K562 (cell line): Measurements from ENCODE around the gene APPBP2. TPM values are rescaled to one million over a fixed set of nuclear protein-coding genes. Genes with fewer than 3 reads are reported as not detected.

Experiments used
- ATAC-seq: fragments of 200-7000 bp; cut with Tn5 transposase; 3 replicates; pipeline ENCODE4 v1.9.1; 2020; ENCODE audit warnings: moderate library complexity
- BruUV-seq: library from RNA; stranded (reverse); fragments of 400-500 nt; replicated peaks from 2 replicates; lab custom pipeline; 2021; lab: Mats Ljungman, UMichigan
- CTCF ChIA-PET: fragments of 300-600 bp; formaldehyde crosslinking; extraction: SDS; loops from one replicate; lab custom pipeline; 2021; ENCODE audit warnings: low intra/inter-chr PET ratio; lab: Yijun Ruan, JAX
- POLR2A ChIA-PET: fragments of 300-600, 350-650 bp; sonication (Branson Sonifier 250); formaldehyde crosslinking; extraction: SDS; loops from one replicate; lab custom pipeline; 2021; ENCODE audit warnings: antibody characterized with exemption, inconsistent platforms; lab: Yijun Ruan, JAX
- DNase-seq, 4 experiments: peaks; one replicate each; pipeline versions ENCODE4 v3.0.0 to v3.0.0-alpha.2; 2011 to 2018; ENCODE audit warnings: low spot score in 3 of 4, mixed read lengths in 3 of 4; ENCODE audit errors: extremely low read depth in 1 of 4
- FAIRE-seq: peaks from 2 replicates; lab custom pipeline; 2011; peaks lifted over from hg19 to GRCh38; lab: Jason Lieb, UNC
- H2AFZ ChIP-seq: 2 replicates; pipeline ENCODE4 v1.6.0; 2011; ENCODE audit warnings: low read depth, low read length, control low read depth, inconsistent platforms
- H3K27ac ChIP-seq: fragments of 200-600 bp; 3 replicates; pipeline ENCODE4 v1.8.0; 2011; ENCODE audit warnings: low read depth, mild to moderate bottlenecking, control low read depth, inconsistent platforms, low read length, moderate library complexity, mixed read lengths; ENCODE audit errors: extremely low read depth
- H3K27me3 ChIP-seq, 2 experiments: fragments of 300-600 bp in 1 of 2; 2 replicates in 1 of 2; 3 replicates in 1 of 2; pipeline versions ENCODE4 v1.6.0 to v1.8.0; 2011; ENCODE audit warnings: inconsistent platforms in 2 of 2, low read length in 2 of 2, mild to moderate bottlenecking in 1 of 2, mixed read lengths in 1 of 2, moderate library complexity in 1 of 2; ENCODE audit not compliant: control insufficient read depth in 2 of 2, insufficient read depth in 2 of 2
- H3K36me3 ChIP-seq: fragments of 300-600 bp; 3 replicates; pipeline ENCODE4 v1.8.0; 2011; ENCODE audit warnings: mild to moderate bottlenecking, low read length, inconsistent platforms; ENCODE audit not compliant: control insufficient read depth, insufficient read depth
- H3K4me1 ChIP-seq, 2 experiments: fragments of 200-600 bp in 1 of 2; replicated peaks in 1 of 2; 2 replicates in 1 of 2; 3 replicates in 1 of 2; pipeline versions ENCODE4 v1.5.1 to v1.8.0; 2011; ENCODE audit warnings: inconsistent platforms in 2 of 2, low read length in 2 of 2, mild to moderate bottlenecking in 1 of 2, mixed read lengths in 1 of 2, moderate library complexity in 1 of 2; ENCODE audit not compliant: control insufficient read depth in 2 of 2, insufficient read depth in 2 of 2
- H3K4me2 ChIP-seq: 2 replicates; pipeline ENCODE4 v1.6.1; 2011; ENCODE audit warnings: low read length, control low read depth, inconsistent platforms, mixed read lengths; ENCODE audit not compliant: insufficient read depth
- H3K4me3 ChIP-seq: fragments of 200-600 bp; sonication (generic), shearing (Covaris generic); 2 replicates; pipeline ENCODE4 v1.5.1; 2016; ENCODE audit warnings: control low read depth, inconsistent platforms
- H3K79me2 ChIP-seq: fragments of 200-600 bp; 3 replicates; pipeline ENCODE4 v1.8.0; 2011; ENCODE audit warnings: low read length, inconsistent platforms; ENCODE audit not compliant: control insufficient read depth, insufficient read depth
- H3K9ac ChIP-seq, 2 experiments: 2 replicates each; pipeline versions ENCODE4 v1.6.0 to v1.6.1; 2011; ENCODE audit warnings: low read depth in 2 of 2, low read length in 2 of 2, control low read depth in 1 of 2, inconsistent platforms in 1 of 2, mild to moderate bottlenecking in 1 of 2, mixed read lengths in 1 of 2; ENCODE audit not compliant: insufficient read depth in 1 of 2
- H3K9me1 ChIP-seq: one replicate; pipeline ENCODE4 v1.6.0; 2011; ENCODE audit warnings: inconsistent platforms, mild to moderate bottlenecking, low read length, moderate library complexity; ENCODE audit not compliant: control insufficient read depth, insufficient read depth
- H3K9me3 ChIP-seq: replicated peaks from 2 replicates; pipeline ENCODE4 v1.5.1; 2011; ENCODE audit warnings: low read depth, low read length, inconsistent platforms; ENCODE audit not compliant: control insufficient read depth, insufficient read depth
- H4K20me1 ChIP-seq: replicated peaks from 2 replicates; pipeline ENCODE4 v1.6.1; 2011; ENCODE audit warnings: low read length, inconsistent platforms, mixed read lengths; ENCODE audit not compliant: control insufficient read depth, insufficient read depth
- FOSL1 ChIP-seq: fragments of 200-800 bp; sonication (Bioruptor generic); conservative IDR thresholded peaks from 2 replicates; pipeline ENCODE4 v1.6.1; 2016; ENCODE audit warnings: missing genetic modification characterization, missing compliant biosample characterization
- WGBS: fragments of 100-300 bp; shearing (Covaris generic); methylation state at CpG from one replicate; pipeline ENCODE4 v1.1.6; 2016; ENCODE audit warnings: low coverage, mixed read lengths; ENCODE audit not compliant: insufficient coverage; ENCODE audit errors: missing lambda C conversion rate; 5-methylcytosine and 5-hydroxymethylcytosine counted together
- in situ Hi-C: fragments of 300-500 bp; cut with MboI; formaldehyde crosslinking; loops from 4 replicates; pipeline ENCODE4 v1.15.0; 2018; ENCODE audit warnings: inconsistent platforms, mixed read lengths
- intact Hi-C: fragments of 100-400 bp; cut with micrococcal nuclease; formaldehyde crosslinking; loops from 2 replicates; pipeline ENCODE4 v1.14.2; 2022
- polyA plus RNA-seq, 8 experiments: library from polyadenylated mRNA; depleted of rRNA in 4 of 8; stranded (reverse) in 5 of 8; unstranded in 3 of 8; fragments of >200 nt; fragmentation: Nextera tagmentation in 2 of 8; fragmentation: Illumina TruSeq in 1 of 8; extraction: Ambion mirVana in 2 of 8; extraction: Trizol in 1 of 8; gene quantifications; 2 replicates each; pipeline versions ENCODE4 v1.2.1 to v1.2.3, GENCODE V29; 2011 to 2014; ENCODE audit warnings: inconsistent platforms in 1 of 8, missing spikeins in 1 of 8
- total RNA-seq, 7 experiments: library from RNA; depleted of rRNA in 6 of 7; stranded (reverse); fragments of >200 nt in 6 of 7; fragmentation: Illumina TruSeq in 2 of 7; extraction: Trizol in 2 of 7; gene quantifications; 2 replicates each; pipeline versions ENCODE4 v1.2.1 to v1.2.3, GENCODE V29; 2011 to 2021; ENCODE audit warnings: low replicate concordance in 1 of 7
- TF ChIP-seq, protein P1 (sequence below), 3 experiments: fragments of 200-800 bp in 1 of 3; fragments of 250-450 bp in 1 of 3; fragments of 450-650 bp in 1 of 3; sonication (Bioruptor Pico) in 1 of 3; sonication (Bioruptor generic) in 1 of 3; formaldehyde crosslinking in 1 of 3; IDR thresholded peaks; 2 replicates each; pipeline versions ENCODE4 v1.6.1 to v1.8.0; 2016 to 2022; ENCODE audit warnings: mild to moderate bottlenecking in 2 of 3, missing genetic modification characterization in 2 of 3, missing compliant biosample characterization in 1 of 3, moderate library complexity in 1 of 3

APPBP2 gene
- total and polyA plus RNA-seq, 9 of the 15 experiments (the other 6 are each of a cell fraction or from before 2014, with no cell fraction given) = 2.7 to 16.8 (median 6.9) TPM

DNA sequence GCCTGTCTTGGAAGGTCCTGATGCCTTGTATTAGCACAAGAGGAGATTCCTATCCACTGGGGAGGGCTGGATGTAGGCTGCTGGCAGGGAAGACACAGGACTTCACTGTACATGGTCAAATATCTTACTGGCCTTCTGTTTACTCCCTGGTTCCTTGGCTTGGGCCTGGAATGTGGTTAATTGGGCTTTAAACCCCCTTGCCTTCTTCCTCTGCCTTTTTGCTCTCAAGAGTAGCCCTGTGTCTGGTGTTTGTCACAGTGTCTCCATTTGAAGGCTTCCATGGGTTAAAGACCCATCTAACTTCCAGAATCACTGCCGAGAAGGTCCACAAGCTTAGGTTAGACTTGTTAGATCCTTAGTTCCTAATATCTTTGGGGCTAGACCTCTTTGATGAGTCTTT lies 110.9 kb downstream of the APPBP2 start:
- Histone ChIP-seq H3K9ac (no peak overlapping the region), H3K36me3 (no peaks in the 10 kb centered on the region), H2AFZ (no peak overlapping the region), H4K20me1 (no peaks in the 10 kb centered on the region), H3K9me1 (no peaks in the 10 kb centered on the region), H3K4me3 (no peak overlapping the region), H3K9me3 (no peaks in the 10 kb centered on the region)
- POLR2A ChIA-PET = no interaction called here
- DNase-seq = no peak
- TF ChIP-seq, protein P1, sequence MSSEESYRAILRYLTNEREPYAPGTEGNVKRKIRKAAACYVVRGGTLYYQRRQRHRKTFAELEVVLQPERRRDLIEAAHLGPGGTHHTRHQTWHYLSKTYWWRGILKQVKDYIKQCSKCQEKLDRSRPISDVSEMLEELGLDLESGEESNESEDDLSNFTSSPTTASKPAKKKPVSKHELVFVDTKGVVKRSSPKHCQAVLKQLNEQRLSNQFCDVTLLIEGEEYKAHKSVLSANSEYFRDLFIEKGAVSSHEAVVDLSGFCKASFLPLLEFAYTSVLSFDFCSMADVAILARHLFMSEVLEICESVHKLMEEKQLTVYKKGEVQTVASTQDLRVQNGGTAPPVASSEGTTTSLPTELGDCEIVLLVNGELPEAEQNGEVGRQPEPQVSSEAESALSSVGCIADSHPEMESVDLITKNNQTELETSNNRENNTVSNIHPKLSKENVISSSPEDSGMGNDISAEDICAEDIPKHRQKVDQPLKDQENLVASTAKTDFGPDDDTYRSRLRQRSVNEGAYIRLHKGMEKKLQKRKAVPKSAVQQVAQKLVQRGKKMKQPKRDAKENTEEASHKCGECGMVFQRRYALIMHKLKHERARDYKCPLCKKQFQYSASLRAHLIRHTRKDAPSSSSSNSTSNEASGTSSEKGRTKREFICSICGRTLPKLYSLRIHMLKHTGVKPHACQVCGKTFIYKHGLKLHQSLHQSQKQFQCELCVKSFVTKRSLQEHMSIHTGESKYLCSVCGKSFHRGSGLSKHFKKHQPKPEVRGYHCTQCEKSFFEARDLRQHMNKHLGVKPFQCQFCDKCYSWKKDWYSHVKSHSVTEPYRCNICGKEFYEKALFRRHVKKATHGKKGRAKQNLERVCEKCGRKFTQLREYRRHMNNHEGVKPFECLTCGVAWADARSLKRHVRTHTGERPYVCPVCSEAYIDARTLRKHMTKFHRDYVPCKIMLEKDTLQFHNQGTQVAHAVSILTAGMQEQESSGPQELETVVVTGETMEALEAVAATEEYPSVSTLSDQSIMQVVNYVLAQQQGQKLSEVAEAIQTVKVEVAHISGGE (CRISPR knock-in tag; IDR thresholded peaks at IDR 0.05) = peak in 1 of 3 experiments; percentile 65; a peak in 2 of 6 replicates
- no peak for TF ChIP-seq FOSL1 (tag)
- TF ChIP-seq, all 486 proteins: peak for 1
- WGBS = 73% methylated on average over 1 of the region's 1 CpG
- FAIRE-seq = no peak
- BruUV-seq = no TSS peak
- Histone ChIP-seq H3K4me2 (no peak overlapping the region), H3K27me3 (no peaks in the 10 kb centered on the region), H3K79me2 (no peaks in the 10 kb centered on the region), H3K27ac (no peak overlapping the region), H3K4me1 (peaks cover 0 to 2% of the 10 kb centered on the region in 2 experiments; a peak in 1 of 5 replicates)
- intact Hi-C loops (no loop called here), in situ Hi-C loops (no loop called here)
- no peak for ATAC-seq
- CTCF ChIA-PET = no interaction called here
